Dermis microvascular lymphatic vessel endothelial cell (primary cell): ENCODE results near the gene MS4A7. TPM values are rescaled to one million over a fixed set of nuclear protein-coding genes. Genes with fewer than 3 reads are reported as not detected.
"Not testable (repeated sequence)": the region's sequence is repeated elsewhere in the genome, so short reads cannot be mapped to it uniquely, and the experiment has no call there.

Experiments used
- DNase-seq, 2 donors: peaks; one replicate each; pipeline versions ENCODE4 v3.0.0 to v3.0.0-alpha.2; 2010; ENCODE audit warnings: low read depth in 2 of 2
- total RNA-seq: library from RNA; depleted of rRNA; stranded (reverse); fragments of >200 nt; gene quantifications from 2 replicates; pipeline ENCODE4 v1.2.1, GENCODE V29; 2014

MS4A7 gene
- not detected in 2 replicates for total RNA-seq

DNA sequence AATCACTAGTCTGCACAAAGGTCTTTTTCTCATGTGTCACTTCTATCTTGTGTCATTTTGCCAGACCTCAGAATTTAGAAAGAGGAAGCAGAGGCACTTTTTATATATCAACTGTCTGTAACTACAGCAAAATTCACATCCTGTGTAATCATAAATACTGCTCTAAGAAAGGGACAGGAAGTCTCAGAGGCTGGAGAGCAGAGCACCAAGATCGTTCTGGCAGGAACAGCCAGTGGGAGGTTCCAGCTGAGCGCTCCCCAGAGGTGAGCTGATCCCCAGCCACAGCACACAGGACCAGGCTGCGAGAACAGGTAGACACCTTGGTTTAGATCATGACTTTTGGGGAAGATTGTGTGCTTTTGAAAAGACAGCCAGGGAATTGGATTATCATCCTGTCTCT lies at the start of gene MS4A7:
MS4A7 (plus strand) TSS at position 179 of the 400 bp plus-strand sequence. CDS start 4,610 bp downstream, outside the sequence.
- peak in 1 of 2 donors; percentile 19 for DNase-seq

GRCh38 chr11:60332846-60333245 lies 45.5 kb upstream of the MS4A7 start:
- no peak for DNase-seq

DNA sequence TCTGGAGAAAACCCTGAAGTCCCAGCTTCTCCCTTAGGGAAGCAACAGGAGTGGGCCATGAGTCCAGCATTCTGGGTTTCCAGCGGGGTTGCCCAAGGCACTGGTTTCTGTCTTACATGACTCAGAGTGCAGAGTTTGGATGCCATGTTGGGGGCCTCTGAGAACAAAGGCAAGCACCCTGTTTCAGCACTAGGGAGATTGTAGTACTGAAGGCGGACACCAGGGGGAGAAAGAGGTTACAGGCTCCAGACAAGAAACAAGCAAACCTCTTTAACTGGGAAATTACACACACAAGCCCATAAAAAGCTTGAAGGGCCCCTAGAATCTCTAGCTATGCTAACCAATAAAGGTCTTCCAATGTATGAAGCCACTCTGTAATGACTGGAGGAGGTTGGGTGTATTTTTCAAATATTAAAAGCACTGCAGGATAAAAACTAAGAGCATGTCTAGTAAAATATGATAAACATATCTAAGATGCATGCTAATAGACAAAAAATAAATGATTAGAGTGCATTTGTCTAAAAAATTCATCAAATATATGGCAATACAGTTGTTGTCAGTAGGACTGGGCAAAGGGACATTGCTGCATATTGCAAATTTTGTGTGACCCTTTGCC lies 44.2 kb upstream of the MS4A7 start:
- DNase-seq, result peak; percentile 30 to 58

DNA sequence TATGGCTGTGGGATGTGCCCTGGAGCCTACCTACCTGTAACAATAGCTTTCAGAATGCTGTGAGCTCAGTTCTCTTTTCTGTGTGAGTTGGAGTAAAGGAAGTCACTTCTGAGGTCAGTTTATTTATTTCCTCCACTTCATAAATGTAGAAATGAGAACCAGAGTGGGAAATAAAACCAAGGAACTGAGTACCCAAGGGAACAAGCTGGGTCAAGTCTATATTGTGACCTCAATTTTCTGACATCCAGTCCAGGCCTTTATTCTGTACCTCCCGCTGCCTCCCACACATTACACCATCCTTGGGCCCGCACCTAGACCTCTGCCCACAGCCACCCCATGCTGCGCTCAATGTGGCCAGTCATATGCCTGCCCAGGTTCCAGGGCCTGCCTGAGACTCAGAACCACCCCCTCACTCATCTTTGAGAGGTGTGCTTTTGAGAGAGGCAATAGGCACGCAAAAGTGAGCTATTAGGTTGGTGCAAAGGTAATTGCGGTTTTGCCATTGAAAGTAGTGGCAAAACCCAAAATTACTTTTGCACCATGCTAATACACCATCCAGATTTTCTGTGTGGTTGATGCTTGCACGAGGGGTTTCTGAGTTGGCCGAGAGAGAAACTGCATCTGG lies 41.5 kb upstream of the MS4A7 start:
- no peak for DNase-seq

DNA sequence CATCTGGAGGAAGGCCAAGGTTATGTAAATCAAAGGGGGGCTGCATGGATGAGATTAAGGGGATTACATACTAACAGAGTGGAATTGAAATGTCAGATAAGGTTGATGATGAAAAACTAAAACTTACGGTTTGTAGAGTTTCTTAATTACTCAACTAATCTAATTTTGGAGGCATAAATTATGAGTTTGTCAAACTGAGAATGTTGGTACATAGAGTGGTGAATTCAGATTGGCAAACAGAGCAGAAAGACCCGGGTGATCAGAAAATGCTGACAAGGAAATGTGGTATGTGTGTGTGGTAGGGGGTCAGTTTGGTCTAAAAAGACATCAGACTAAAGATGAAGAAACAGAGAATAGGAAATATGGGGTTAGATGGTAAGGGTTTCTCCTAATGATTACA lies 40.3 kb upstream of the MS4A7 start:
- no peak for DNase-seq

DNA sequence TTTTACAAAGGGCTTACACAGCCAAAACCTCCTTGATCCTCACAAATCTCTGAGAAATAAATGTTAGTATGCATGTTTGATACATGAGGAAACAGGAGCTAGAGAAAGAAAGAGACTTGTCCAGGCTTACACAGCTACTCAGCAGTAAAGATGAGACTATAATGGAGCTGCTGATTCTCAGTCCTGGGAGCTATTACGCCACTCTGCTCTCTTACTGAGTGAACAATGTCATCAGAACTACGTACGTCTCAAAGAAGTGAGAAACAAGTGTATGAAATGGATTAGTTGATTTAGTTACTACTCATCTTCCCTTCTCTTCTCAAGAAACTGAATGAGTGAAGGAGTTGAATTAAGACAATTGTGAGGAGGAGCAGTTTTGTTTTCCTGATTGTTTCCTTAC lies 39.0 kb upstream of the MS4A7 start:
- DNase-seq, result no peak

GRCh38 chr11:60343094-60343704 lies 35.1 kb upstream of the MS4A7 start:
- DNase-seq, result peak in 1 of 2 donors; percentile 29

DNA sequence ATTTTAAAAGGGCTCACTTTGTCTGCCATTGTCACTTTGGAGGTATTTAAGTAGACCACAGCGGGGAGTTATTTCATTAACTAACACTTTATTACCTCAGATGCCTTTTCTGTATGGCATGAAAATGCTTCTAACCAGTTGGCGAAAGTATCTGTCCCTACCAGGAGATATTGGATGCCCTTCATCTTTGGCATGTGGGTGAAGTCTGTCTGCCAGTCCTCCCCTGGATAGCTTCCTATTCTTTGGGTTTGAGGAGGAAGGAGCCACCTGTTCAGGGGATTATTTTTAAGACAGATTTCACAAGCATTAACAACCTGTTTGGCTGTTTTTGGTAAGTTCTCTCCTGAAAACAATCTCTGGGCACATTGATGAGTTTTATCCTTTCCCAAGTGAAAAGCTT lies 34.2 kb upstream of the MS4A7 start:
- DNase-seq, result no peak

DNA sequence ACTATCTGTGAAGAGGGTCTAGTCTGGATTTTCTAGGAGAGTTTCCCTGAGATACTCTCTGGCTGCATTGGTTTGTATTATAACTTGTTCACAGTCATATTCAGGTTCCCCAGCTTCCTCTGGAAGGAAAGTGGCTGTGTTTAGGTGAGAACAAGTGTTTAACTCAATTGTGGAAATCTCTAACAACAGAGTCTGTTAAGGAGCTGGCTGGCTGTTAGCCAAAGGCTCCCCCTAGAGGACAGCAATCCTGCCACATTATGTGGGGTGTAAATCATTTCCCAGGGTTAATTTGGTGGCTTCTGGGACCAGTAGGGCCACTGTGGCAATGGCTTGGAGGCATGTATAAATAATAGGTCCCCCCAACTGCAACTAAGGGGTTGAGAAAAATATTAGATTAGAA lies 32.8 kb upstream of the MS4A7 start:
- peak; percentile 16 to 56 for DNase-seq

DNA sequence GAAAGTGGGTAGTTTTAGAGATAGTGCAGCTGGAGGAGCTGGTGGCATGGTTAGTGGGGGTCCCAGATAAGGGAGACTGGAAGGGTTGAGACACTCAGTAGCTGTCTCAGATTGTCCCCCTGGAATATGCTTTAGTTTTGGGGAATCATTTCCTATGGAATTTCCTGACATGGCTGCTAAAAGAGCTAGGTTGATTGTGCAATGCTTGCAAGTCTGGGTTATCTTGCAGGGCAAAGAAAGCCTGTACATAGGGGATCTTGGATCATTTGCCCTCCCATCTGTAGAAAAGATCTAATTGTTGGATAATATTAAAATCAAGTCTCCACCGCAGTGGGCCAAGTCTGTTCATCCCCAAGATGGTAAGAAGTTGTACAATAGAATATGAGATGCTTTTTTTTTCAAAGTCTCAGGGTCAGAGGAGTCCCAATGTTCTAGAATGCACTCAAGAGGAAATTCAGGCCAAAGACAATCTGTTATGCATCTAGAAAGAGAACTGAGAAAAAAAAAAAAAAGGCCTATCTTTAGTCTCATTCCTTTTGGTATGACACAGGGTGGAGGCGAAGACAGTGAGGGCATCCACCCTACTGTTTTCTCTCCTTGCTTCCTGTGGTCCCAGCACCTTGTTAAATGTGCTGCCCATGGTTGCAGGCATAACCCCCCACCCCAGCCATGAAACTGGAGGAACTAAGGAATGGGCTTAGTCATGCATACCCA lies 31.1 kb upstream of the MS4A7 start:
- no peak for DNase-seq

DNA sequence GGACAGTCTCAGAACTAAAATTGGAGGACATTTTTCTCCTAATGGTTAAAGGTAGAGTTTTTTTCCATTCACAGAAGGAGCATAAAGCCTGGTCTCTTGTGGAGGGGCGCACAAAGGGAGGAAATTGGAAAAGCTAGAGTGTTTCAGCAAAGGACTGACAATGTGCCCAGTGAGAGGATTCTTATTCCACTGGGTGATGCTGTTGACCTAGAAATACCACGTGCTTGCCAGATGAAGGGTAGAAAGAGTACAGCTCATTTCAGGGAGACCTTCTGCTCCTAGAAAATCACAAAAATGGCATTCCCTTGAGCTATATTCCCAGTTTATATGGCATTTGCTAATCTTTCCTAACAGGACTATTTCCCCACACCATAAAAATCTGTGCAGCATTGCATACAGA lies 30.2 kb upstream of the MS4A7 start:
- DNase-seq, result no peak

DNA sequence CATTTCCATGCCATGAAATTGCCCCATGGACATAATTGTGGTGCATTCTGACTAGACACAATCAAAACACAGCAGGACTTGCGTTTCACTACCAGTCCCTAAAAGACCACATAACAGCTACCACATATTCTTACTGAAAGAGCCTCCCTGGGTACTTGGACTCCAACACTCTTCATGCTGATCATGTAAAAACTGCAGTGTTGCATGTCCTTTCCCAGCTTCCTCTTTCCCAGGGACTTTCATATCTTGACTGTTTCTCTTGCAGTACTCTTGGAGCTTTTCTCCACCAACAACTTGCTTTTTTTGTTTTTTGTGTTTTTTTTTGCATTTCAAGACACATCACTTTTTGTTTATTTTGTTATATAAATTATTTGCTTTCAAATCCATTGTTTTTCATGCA lies 28.3 kb upstream of the MS4A7 start:
- no peak for DNase-seq

DNA sequence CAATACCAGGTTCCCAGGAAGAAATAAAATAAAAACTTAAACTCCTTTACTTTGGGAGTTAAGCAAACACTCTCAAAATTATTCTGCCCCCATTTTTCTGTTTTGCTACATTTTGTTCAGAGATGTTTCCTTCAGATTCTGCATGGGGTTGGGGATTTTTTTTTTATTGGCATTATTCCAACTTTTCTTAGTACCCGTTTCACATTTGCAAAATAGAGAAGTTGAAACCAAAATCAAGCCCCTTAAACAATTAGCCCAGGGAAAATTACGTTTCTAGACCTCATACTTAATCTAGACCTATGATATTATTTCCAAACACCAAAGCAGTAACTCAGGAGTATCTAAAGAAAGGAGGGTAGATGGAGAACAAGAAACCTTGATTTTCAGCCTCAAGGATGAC lies 20.6 kb upstream of the MS4A7 start:
- no peak for DNase-seq

GRCh38 chr11:60360621-60361020 lies 17.7 kb upstream of the MS4A7 start:
- no peak for DNase-seq

GRCh38 chr11:60362241-60362640 lies 16.1 kb upstream of the MS4A7 start:
- DNase-seq, result no peak

DNA sequence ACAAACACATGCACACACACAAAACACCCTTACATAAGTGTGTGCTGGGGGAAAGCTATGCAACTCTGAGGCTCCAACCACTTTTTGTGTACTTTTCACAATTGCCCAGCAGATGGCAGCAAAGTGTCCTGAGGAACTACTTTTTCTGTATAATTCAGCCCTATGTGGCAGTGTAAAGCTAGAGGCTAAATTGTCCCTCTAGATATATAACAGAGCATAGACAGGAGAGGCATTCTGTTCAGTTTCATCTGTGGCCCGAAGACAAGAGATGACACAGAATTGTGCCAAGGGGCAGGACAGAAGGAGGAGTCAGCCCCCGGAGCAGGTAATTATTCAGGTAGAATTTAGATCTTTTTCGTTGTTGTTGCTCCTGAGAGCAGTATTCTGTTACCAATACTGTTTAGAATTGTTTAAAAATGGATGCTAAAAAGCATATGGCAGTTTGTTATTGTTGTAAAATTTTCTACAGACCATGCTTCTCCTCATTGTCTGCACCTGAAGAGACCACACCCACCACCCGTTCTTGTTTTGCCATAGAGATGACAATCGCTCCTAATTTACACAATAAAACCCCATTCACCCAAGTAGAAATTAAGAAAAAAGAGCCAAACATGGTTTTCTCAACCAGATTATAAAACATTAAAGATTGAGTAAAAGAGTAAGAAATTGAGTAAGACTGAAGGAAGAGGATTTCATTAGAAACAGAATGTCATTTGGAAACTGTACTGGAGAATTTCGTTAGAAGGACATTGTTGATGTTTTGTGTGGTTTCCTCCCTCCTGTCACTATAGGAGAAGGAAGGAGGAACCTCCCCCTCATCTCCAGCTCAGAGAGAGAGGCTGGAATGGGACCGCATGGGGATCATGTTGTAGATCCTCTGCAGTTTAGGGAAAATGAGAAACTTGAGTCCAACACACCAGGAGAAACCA lies 14.5 kb upstream of the MS4A7 start:
- DNase-seq, result peak; percentile 30 to 69

DNA sequence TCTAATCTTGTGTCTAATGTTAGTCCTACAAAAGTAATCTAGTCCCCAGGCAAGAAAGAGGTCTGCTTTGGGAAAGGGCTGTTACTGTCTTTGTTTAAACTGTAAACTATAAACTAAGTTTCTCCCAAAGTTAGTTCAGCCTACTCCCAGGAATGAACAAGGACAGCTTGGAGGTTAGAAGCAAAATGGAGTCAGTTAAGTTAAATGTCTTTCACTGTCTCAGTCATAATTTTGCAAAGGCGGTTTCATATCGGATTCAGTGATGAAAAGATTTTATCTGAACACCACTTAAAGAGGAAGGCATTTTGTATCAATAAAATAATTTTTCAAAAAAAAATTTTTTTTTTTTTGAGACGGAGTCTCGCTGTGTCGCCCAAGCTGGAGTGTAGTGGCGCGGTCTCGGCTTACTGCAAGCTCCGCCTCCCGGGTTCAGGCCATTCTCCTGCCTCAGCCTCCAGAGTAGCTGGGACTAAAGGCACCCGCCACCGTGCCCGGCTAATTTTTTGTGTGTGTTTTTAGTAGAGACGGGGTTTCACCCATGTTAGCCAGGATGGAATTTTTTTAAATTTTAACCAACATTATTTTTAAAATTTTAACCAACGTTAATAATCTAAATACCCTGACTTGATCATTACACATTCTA lies 11.9 kb upstream of the MS4A7 start:
- DNase-seq, result not testable (repeated sequence)

DNA sequence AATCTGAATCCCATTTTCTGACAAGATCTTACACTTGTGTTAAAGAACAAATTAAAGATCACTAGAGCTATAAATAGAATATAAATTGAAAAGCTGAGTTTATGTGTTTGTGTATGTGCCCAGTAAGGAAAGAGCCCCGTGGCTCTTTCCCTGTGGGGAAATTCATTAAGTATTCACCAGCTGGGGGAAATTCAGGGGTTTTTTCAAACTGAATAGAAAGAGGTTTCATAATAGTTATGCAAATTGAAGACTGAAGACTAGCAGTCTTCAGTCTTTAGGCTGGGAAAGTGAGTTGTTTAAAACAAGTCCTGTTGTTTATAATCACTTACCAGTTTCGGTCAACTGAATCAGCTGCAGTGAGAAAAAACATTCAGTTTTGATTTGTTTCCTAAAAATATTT lies 11.3 kb upstream of the MS4A7 start:
- no peak for DNase-seq

- no peak for DNase-seq
Measured at GRCh38 chr11:60367896-60368295, 10.4 kb upstream of the MS4A7 start.

DNA sequence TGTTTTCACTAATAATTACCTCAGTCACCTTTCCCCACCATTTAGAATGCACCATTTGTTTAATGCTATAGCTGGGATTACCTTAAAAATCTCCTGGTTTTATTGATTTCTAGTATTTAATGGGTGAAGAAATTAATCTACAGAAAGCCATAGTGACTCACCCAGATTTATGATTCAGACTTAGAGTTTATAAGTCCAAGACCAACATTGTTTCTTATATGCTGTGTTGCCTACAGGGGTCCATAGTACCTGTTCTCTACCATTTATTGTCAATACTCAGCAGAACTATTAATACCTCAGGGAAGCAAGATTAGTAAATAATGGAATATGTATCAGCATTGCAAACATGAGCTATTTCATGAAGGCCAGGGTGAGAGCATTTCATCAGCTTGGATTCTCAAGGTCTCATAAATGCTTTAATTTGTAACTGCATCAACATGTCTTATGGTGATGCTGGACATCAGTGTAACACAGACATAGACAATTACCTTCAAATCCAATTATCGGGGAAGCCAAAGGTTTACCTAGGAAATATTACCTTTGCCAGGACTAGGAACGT lies 8.0 kb upstream of the MS4A7 start:
- peak in 1 of 2 donors; percentile 15 for DNase-seq
